ENCODE results near the gene OFD1.

- TF ChIP-seq, protein P1, sequence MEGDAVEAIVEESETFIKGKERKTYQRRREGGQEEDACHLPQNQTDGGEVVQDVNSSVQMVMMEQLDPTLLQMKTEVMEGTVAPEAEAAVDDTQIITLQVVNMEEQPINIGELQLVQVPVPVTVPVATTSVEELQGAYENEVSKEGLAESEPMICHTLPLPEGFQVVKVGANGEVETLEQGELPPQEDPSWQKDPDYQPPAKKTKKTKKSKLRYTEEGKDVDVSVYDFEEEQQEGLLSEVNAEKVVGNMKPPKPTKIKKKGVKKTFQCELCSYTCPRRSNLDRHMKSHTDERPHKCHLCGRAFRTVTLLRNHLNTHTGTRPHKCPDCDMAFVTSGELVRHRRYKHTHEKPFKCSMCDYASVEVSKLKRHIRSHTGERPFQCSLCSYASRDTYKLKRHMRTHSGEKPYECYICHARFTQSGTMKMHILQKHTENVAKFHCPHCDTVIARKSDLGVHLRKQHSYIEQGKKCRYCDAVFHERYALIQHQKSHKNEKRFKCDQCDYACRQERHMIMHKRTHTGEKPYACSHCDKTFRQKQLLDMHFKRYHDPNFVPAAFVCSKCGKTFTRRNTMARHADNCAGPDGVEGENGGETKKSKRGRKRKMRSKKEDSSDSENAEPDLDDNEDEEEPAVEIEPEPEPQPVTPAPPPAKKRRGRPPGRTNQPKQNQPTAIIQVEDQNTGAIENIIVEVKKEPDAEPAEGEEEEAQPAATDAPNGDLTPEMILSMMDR (IDR thresholded peaks at IDR 0.05; ENCODE audit: low read depth, low read length, poor library complexity, severe bottlenecking) = no peak
- TF ChIP-seq EZH2phosphoT487 (IDR thresholded peaks at IDR 0.05; ENCODE audit: borderline replicate concordance, low read length) = no peak
Measured at GRCh38 chrX:13692771-13693231, 41.7 kb upstream of the OFD1 start.
